HG02759 (cell line): ENCODE measurements around the gene TYRO3.
"Not testable (repeated sequence)": the region's sequence is repeated elsewhere in the genome, so short reads cannot be mapped to it uniquely, and the experiment has no call there.

Experiments used
- ATAC-seq: cut with Tn5 transposase; IDR thresholded peaks from one replicate; pipeline ENCODE4 v1.9.1; 2021; ENCODE audit warnings: mild to moderate bottlenecking, moderate library complexity; ENCODE audit not compliant: unreplicated experiment

Gene TYRO3

GRCh38 chr15:41572866-41573265 is 13.9 kb downstream of the TYRO3 start:
- ATAC-seq: no peak

- ATAC-seq: no peak
Measured at GRCh38 chr15:41573396-41573795, 14.4 kb downstream of the TYRO3 start.

- no peak for ATAC-seq
Measured at GRCh38 chr15:41574158-41574557, 15.1 kb downstream of the TYRO3 start.

- no peak for ATAC-seq
Measured at GRCh38 chr15:41575282-41575681, 16.3 kb downstream of the TYRO3 start.

DNA sequence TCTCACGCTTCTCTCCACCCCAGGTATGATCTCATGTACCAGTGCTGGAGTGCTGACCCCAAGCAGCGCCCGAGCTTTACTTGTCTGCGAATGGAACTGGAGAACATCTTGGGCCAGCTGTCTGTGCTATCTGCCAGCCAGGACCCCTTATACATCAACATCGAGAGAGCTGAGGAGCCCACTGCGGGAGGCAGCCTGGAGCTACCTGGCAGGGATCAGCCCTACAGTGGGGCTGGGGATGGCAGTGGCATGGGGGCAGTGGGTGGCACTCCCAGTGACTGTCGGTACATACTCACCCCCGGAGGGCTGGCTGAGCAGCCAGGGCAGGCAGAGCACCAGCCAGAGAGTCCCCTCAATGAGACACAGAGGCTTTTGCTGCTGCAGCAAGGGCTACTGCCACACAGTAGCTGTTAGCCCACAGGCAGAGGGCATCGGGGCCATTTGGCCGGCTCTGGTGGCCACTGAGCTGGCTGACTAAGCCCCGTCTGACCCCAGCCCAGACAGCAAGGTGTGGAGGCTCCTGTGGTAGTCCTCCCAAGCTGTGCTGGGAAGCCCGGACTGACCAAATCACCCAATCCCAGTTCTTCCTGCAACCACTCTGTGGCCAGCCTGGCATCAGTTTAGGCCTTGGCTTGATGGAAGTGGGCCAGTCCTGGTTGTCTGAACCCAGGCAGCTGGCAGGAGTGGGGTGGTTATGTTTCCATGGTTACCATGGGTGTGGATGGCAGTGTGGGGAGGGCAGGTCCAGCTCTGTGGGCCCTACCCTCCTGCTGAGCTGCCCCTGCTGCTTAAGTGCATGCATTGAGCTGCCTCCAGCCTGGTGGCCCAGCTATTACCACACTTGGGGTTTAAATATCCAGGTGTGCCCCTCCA is 19.1 kb downstream of the TYRO3 start:
- no peak for ATAC-seq

DNA sequence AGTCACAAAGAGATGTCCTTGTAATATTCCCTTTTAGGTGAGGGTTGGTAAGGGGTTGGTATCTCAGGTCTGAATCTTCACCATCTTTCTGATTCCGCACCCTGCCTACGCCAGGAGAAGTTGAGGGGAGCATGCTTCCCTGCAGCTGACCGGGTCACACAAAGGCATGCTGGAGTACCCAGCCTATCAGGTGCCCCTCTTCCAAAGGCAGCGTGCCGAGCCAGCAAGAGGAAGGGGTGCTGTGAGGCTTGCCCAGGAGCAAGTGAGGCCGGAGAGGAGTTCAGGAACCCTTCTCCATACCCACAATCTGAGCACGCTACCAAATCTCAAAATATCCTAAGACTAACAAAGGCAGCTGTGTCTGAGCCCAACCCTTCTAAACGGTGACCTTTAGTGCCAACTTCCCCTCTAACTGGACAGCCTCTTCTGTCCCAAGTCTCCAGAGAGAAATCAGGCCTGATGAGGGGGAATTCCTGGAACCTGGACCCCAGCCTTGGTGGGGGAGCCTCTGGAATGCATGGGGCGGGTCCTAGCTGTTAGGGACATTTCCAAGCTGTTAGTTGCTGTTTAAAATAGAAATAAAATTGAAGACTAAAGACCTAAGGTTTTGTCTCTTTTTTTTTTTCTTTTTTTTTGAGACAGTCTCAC is 19.8 kb downstream of the TYRO3 start:
- ATAC-seq: no peak

GRCh38 chr15:41581110-41581509 is 22.1 kb downstream of the TYRO3 start:
- no peak for ATAC-seq

DNA sequence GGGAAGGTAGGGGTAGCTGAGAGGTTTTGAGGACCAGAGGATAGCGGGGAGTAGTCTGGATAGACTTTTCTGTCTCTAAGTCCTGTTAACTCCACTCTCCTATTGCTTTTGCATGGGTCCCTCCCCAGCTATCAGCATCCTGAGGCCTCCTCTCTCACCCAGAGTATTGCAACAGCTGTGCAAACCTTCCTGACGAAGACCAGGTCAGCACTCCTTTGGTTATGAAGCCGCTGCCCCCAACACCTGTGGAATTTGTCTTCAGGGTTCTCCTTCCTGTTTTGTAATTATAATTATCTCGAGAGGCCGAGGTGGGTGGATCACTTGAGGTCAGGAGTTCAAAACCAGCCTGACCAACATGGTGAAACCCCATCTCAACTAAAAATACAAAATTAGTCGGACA is 24.8 kb downstream of the TYRO3 start:
- ATAC-seq: no peak

- ATAC-seq: no peak
Measured at GRCh38 chr15:41584636-41585126, 25.7 kb downstream of the TYRO3 start.

DNA sequence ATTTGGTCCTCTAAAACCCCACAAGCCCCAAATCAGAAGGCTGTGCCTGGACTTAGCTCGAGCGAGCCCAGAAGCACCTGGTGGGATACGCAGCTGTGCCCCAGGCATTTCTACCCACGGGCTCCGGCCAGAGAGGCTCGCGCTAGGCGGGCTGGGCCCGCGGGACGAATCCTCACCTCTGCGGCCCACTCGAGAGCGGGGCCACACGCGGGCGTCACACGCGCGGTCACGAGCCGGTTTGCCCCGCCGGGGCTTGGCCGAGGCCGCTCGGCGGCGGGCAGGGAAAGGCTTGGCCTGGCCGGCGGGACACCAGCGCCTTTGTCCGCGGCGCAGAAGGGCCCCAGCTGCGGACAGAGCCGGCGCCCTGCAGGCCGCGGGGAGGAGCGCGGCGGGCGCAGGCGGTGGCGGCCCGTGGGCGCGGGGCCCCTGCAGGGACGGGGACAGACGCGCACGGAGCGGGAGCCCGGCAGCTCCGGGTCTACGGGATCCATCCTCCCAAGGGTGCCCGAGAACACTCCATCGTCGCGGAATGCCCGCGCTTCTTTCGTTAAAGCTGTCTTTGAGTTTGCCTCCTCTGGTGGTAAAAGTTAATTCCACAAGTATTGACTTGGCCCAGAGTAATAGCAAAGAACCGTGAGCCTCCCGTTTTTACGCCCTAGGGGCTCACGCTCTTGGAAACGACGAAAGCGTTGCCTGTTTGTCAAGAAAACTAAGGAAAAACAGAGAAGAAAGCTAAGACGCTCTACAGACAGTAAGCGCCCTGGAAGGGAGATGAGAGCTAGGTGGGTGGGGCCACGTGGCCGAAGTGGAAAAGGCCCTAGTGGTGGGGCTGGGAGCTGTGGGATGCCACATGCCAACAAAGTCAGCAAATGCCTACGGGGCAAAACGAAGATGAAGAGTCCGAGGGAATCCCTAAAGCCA is 26.4 kb downstream of the TYRO3 start:
- no peak for ATAC-seq

- ATAC-seq: not testable (repeated sequence)
Measured at GRCh38 chr15:41586531-41587282, 27.7 kb downstream of the TYRO3 start.

GRCh38 chr15:41589018-41589417 is 30.0 kb downstream of the TYRO3 start:
- ATAC-seq: not testable (repeated sequence)

GRCh38 chr15:41589571-41589970 is 30.6 kb downstream of the TYRO3 start:
- not testable (repeated sequence) for ATAC-seq

DNA sequence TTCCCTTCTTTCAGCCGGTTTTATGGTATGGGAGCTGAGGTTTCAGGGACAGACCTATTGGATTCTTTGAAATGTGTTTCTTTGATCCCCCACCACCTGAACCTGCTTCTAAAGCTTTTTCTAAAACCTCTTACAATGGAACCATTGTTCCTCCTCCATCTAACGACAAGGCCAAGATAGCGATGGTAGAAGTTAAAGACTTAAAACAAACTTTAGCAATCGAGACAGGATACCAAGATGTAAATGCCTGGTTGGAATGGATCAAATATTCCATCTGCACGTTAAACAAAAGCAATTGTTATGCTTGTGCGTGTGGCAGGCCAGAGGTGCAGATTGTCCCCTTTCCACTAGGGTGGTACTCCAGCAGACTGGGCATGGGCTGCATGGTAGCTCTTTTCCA is 32.2 kb downstream of the TYRO3 start:
- not testable (repeated sequence) for ATAC-seq

- ATAC-seq: not testable (repeated sequence)
Measured at GRCh38 chr15:41592718-41593117, 33.7 kb downstream of the TYRO3 start.

DNA sequence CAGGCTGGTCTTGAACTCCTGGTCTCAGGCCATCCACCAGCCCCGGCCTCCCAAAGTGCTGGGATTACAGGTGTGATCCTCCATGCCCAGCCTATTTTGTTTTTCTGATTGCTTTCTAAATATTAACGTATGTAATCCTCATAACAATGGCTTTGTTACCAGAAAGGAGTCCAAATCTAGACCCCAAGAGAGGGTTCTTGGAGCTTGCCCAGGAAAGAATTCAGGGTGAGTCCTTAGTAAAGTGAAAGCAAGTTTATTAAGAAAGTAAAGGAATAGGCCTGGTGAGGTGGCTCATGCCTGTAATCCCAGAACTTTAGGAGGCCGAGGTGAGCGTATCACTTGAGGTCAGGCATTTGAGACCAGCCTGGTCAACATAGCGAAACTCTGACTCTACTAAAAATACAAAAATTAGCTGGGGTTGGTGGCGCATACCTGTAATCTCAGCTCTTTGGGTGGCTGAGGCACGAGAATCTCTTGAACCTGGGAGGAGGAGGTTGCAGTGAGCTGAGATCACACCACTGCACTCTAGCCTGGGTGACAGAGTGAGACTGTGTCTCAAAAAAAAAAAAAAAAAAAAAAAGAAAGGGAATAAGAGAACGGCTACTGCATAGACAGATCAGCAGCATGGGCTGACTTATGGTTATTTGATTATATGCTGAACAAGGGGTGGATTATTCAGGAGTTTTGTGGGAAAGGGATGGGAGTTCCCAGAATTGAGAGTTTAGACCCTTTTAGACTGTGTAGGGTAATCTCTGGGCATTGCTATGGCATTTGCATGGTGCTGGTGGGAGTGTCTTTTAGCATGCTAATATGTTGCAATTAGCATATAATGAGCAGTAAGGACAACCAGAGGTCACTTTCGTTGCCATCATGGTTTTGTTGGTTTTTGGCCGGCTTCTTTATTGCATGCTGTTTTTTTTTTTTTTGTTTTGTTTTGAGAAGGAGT is 36.1 kb downstream of the TYRO3 start:
- ATAC-seq: no peak

DNA sequence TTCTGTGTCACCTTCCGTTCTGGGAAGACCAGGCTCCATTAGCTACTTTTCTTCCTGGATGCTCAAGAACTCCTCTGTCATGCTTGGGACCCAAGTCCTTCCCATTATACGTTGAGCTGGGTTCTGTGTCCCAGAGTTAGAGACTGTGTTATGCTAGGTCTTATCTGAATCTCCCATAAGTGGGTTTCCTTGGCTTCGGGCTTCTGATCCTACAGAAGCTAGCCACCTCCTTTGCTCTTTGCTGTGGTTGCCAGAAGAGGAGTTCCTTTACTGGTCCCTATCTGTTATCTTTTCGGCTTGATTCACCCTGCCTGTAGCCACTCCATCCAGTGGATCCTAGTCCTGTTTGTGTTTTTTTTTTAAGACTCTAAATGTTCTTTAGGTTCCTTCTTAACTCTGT is 38.0 kb downstream of the TYRO3 start:
- no peak for ATAC-seq

DNA sequence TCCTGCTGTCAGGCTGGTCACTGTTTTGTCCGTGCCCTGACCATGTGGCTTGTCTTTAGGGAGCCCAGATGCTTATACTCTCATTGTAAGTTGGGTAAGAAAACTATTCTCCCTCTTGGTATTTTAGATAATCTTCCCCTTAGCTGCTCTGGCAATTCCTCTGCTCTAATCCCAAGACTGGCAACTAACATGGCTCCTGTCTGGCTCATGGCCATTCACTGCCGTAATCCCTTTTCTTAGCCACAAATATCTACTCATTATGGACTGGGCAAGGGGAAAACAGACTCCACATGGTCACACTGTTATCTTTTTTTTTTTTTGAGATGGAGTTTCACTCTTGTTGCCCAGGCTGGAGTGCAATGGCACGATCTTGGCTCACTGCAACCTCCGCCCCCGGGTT is 38.8 kb downstream of the TYRO3 start:
- no peak for ATAC-seq

DNA sequence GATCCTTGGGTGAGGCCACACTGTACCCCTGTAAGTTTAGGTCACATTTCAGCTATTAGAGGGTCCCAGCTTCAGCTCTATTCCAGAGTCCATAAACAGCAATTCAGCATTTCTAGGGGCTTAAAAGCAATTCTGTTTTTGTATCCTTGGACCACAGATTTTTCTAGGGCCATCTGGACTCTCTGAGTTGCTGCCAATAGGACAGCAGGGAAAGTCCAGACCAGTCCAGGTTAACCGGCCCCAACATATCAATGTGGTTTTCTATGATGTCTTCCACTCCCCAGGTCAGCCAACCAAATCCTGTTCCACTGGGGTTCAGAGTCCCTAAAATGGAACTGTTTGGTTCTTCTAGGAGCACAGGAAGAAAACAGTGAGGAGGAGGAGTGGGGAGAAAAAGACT is 40.0 kb downstream of the TYRO3 start:
- no peak for ATAC-seq
